ENCODE results near the gene PAQR3.

PAQR3 gene, protein sequence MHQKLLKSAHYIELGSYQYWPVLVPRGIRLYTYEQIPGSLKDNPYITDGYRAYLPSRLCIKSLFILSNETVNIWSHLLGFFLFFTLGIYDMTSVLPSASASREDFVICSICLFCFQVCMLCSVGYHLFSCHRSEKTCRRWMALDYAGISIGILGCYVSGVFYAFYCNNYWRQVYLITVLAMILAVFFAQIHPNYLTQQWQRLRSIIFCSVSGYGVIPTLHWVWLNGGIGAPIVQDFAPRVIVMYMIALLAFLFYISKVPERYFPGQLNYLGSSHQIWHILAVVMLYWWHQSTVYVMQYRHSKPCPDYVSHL

DNA sequence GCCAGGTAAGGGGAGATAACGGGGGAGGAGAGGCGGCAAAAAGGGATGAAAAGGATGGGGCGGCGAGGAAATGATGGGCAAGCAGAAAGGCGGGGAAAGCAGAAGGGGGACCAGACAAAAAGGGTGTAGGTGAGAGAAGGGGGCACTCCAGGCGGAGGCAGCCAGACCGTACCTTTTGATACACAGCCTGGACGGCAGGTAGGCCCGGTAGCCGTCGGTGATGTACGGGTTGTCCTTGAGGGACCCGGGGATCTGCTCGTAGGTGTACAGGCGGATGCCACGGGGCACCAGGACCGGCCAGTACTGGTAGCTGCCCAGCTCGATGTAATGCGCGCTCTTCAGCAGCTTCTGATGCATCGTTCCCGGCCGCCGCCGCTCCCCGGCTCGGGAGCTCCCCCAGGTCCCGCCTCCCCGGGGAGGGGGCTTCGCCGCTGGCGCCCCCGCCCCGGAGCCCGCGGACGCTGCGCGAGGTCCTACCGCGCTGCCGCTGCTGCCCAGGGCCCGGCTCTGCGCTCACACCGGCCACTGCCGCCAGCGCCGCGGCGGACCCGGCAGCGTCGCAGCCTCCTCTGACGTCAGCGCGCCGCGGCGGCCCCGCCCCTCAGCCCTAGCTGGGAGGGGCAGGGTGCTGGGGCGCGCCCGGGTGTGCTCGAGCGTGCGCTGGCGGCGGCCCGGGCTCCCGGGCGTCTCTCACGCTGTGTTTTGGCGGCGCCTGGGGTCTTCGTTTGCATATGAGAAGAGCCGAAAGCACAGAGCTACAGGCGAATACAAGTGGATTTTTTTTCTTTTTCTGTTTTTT, at the start of gene PAQR3:
TSS of gene PAQR3 (minus strand) at position 571 of the 799 bp plus-strand sequence. CDS start at position 357, 214 bp downstream.
- peak; percentile 99 for DNase-seq (ENCODE audit: low spot score)

DNA sequence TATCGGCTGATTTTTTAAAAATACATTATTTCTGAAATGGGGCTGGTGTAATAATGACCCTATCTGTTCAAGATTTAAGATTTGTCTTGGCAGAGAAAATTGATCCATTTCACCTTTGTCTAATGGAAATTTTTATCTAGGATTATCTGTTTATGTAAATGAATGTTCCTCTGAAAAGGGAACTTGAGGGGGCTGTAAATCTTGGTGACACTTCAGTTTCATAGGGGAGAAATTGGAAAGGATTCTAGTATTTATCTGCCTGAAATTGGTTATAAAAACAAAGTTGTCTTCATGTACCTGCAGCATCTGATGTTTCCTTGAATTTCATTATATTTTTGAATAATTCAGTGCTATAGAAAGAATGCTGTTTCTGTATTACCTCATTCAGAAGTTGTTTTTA, 48.4 kb upstream of the PAQR3 start:
- DNase-seq (ENCODE audit: low spot score), result no peak

DNA sequence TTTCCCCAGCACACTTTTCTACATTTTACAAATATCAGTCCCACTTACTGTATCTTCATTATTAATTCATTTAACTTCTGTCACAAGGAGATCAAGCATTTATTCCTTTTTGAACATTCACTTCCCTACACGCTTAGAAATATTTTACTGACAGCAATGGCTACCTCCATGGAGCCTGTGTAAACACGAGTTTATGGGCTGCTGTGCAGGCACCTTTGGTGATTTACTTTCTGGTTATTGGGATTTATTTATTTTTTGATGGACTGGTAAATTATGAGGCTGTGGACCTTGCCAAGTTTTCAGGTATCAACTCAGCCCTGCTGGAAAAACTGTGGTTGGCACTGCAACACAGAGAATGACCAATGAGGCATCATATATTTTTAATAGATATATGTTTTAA, 45.4 kb upstream of the PAQR3 start:
- no peak for DNase-seq (ENCODE audit: low spot score)

DNA sequence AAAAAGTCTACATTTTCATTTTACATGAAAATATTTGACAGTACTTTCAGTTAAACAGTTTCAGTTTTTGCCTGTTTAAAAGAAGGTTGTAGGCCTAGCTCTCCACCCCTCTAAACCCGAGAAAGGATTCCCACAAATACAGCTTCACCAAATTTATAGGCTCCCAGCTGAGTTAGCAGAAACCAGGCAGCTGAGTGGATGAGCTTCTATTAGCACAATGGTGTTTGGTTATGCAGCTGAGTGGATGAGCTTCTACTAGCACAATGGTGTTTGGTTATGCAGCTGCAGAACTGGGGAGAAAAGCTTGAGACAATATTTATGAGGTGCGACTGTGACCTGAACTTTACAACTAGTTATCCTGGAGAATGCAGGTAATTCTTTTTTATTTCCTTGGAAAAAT, 36.6 kb upstream of the PAQR3 start:
- DNase-seq (ENCODE audit: low spot score), result no peak

DNA sequence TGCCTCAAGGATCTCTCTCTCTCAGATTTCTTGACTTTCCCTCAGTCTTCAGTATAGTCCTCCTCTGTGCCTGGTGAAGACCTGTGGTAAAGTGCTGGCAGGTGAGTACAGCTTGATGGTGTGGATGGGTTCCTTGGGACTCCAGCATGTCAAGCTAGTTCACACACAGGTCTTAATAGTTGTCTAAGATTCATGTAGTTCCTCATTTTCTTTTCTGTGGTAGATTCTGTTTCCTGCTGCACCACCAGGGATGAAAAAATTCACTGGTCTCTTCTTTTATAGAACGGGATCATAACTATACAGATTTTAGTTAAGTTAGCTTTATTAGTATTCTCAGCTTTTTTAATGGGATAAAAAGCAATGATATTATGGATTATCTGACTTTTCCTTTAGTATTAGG, 32.5 kb upstream of the PAQR3 start:
- DNase-seq (ENCODE audit: low spot score), result no peak

DNA sequence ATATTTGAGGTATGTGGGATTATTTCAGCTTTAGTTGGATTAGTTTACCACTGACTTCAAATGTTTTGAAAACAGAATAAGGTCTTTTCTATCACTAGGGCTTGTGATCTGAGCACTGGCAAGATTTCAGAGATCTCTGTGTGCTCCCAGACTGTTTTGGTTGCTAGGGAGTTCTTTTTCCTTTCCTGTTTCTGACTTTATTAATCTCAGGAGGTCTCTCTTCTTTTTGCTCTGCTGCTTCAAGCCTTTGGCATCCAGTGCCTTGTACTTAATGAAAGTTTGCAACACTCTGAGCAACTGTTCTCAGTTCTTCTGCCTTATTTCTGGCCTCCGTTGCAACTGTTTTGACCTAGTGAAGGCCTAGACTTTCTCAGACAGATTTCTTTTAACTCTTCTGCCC, 32.1 kb upstream of the PAQR3 start:
- DNase-seq (ENCODE audit: low spot score), result no peak

DNA sequence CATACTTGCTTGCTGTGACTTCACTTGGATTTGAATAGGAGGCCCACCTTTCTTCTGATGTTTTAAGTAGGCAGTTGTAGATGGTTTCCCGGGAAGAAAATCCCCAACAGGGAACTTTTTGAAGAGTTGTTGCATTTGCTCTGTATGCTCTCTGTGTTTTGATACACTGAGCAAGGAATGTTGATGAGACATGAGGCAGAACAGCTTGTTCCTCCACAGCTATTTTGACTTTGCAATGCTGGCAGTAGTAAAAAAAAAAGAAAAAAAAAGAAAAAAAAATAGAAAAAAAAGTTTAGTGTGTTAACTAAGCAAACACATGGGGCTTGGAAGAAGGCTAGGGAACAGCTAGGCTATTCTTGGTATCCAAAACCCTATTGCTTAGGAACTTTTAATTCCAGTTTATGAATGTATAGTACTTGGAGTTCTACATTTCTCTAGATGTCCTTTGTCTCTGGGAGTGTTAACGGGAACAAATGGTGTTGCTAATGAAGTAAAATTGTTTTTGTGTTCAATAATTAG, 23.4 kb upstream of the PAQR3 start:
- DNase-seq (ENCODE audit: low spot score), result no peak

DNA sequence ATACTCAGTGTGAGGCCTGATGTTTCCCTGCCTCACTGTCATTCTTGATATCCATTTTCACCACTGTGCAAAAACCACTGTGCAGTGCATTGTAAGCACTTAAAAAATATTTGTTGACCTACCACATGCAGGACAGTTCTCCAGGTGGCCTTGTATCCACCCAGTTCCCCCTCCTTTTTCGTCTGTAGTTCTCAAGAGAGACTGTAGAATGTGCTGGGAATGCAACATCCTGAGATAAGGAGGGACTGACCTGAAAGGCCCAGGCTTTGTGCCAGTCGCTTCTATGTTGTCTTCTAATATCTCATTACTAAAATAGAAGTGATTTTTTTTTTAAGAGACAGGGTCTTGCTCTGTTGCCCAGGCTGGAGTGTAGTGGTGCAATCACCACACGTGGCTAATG, 21.7 kb upstream of the PAQR3 start:
- DNase-seq (ENCODE audit: low spot score), result no peak

DNA sequence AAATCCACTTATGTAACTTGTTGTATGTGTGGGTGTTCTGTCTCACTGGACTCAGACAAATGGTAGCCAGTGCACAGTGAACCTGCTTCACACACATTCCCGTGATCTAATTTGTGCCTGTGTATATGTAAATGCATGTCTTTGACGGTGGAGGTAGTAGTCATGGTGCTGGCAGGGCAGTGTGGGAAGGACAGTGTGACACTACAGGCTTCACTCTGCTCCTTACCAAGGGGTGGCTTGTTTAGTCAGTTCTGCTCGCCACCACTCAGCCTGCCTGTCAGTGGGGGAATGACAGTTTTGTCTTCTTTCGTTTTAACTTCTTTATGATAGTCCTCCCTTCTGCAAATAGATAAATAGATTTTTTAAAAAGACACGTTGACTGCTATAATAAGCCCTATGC, 17.7 kb upstream of the PAQR3 start:
- no peak for DNase-seq (ENCODE audit: low spot score)

DNA sequence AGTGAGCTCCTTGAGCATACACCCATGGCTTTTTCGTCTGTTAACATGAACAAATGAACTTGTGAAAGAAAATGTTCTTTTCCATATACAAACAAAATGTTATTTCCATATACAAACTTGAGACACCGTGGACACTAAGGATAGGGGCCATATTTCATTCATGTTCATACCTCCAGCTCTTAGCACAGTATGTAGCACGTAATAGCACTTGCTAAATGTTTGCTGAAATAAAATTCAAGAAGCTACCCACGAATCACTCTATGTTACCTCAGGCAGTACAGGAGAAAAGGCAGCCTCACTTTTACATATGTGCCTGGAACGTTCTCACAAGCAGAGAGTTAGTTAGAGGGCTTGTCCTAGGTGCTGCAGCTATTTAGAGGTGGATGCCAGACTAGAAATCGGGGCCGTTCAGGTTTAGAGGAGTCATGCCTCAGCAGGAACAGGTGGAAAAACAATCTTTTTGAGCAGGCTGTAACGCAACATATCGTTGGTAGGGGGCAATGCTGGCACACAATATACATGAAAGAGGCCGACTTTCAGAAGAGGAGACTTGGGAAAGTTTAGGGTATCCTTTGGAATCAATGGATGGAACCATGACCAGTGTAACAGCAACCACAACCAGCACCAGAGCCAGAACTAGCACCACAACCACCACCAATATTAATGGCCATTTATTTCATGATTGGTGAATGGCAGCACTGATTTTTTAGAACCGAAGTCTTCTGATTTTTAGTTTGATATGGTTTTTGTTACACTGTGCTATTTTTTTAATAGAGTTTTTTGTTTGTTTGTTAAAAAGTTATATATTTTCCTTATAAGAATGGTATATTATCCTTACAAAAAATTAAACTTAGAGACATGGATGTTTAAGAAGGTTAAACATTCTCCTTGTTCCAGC, 14.8 kb upstream of the PAQR3 start:
- no peak for DNase-seq (ENCODE audit: low spot score)

DNA sequence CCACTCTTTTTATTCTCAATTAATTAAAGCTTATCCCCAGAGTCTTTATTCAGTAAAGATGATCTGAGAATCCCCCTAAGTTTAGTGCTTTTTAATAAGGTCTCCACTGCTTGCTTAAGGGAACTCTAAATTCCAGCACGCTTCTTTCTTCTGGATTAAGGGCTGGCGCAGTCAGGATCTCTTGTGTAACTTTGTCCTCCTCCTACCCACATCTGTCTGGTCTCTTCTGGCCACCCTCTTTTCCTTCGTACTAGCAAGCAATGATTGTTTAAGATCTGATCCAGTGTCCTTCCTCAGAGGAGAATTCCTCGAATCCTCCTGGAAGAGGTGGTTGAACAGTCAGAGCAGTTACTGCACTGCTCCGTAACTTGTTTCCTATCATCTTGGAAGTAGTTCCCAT, 14.0 kb upstream of the PAQR3 start:
- DNase-seq (ENCODE audit: low spot score), result no peak

DNA sequence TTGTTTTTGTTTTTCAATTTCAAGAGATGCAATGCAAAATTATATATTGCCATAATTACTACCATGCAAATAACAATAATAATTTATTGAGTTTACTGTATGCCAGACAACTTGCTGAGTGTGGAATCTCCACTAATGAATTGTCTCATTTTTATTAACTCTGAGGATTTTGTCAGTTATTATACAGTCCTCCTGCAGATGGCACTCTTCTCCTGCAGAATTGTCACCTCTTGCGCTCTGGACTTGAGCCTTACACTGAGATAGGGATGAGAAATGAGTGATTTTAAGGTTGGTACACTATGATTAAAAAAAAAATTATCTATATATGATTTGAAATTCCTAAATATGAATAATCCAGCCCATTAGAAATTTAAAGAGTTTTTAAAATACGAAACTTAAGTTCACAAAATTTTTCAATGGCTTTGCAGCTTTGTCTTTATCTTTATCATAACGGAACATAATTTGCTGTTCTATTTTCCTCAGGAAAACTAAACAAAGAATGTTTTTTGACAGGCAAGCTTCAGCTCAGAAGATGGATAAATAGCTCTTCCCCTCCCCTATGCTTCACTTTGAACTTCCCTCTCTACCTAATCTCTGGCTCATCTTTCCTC, 12.7 kb upstream of the PAQR3 start:
- peak; percentile 70 for DNase-seq (ENCODE audit: low spot score)

DNA sequence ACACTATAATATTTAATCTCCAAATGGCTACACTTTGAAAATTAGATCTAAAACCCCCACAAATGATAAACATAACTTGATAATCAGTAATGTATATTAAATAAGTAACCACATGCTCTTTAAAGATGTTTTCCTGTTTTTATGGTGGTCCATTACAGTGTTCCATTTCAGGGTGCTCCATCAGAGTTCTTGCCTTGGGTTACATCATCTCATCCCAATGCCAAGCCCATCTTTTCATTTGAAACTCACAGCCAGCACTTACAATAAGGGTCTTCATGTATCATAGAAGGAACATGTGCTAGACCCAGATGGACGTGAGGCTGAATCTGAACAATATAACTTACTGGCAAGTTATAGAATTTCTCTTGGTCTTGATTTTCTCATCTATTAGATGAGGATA, 10.5 kb upstream of the PAQR3 start:
- DNase-seq (ENCODE audit: low spot score), result no peak

DNA sequence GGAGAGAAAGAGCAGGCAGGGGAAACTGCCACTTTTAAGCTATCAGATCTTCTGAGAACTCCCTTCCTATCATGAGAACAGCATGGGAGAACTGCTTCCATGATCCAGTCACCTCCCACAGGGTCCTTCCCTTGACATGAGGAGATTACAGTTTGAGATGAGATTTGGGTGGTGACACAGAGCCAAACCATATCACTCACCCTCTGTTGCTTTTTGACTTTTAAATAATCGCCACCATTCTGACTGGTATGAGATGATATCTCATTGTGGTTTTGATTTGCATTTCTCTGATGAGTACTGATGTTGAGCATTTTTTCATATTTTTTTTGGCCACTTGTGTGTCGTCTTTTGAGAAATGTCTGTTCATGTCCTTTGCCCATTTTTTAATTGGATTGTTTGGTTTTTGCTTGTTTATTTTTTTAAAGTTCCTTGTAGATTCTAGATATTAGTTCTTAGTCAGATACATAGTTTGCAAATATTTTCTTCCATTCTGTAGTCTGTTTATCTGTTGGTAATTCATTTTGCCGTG, 6.5 kb upstream of the PAQR3 start:
- DNase-seq (ENCODE audit: low spot score), result no peak

DNA sequence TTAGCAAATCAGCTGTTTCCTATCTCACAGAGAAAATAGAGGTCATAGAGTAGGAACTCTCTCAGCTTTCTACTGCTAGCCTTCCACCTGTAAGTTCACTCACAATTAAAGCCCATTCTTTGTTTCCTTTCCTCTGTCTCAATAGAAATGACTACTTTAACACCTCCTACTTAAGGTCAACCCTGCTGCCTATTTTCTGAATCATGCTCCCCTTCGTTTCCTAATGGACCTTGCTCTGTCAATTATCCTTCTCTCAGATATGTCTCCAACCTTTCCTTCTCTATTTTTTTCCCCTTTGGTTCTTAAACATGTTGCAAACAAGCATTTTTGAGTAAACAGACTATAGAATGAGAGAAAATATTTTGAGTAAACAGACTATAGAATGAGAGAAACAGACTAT, 5.1 kb upstream of the PAQR3 start:
- no peak for DNase-seq (ENCODE audit: low spot score)

DNA sequence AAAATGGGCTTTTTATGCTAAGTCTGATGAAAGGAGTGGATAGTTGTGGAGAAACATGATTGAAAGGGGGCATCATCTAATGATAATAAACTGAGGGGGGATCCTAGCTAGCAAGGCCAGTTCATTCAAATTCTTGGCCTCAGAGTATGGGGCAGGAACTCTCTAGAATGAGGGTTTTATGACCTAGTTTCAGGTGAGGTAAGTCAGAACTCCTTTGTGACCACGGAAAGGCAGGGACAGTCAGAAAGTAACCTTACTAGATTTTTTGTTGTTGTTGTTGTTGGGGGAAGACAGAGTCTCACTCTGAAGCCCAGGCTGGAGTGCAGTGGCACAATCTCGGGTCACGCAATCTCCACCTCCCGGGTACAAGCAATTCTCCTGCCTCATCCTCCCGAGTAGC, 1.5 kb upstream of the PAQR3 start:
- no peak for DNase-seq (ENCODE audit: low spot score)

DNA sequence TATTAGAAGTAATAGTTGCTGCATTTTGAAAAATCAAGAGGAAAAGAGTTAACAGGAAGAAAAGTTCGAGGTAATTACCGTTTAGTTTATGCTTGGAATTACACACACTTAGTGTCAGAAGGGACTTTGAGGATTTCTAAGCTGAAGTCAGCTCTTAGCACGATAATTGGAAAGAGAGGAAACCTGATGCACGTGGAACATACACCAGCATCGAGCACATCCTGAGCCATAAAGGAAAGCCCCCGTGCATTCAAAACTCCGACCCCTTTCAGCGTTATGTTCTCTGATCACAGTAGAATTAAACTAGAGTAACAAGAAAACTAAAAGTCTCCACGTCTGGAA, 400 bp upstream of the PAQR3 start:
- peak; percentile 14 for DNase-seq (ENCODE audit: low spot score)

DNA sequence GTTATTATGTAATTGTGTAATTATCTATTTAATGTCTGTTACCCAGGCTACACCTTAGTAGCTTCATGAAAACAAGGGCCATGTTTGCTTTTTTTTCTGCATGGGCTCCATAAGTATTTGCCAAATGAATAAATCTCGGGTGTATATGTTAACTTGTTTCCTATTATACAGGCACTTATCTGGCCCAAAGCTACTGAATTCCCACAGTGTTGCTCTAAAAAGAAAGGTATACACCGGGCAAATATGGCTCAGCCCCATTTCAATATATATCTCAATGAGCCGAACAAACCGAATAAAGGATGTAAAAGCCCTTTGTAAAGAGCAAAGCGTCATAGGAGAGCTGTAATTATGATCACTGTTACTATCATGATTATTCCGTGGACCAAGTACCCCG, 767 bp downstream of the PAQR3 start:
- no peak for DNase-seq (ENCODE audit: low spot score)

DNA sequence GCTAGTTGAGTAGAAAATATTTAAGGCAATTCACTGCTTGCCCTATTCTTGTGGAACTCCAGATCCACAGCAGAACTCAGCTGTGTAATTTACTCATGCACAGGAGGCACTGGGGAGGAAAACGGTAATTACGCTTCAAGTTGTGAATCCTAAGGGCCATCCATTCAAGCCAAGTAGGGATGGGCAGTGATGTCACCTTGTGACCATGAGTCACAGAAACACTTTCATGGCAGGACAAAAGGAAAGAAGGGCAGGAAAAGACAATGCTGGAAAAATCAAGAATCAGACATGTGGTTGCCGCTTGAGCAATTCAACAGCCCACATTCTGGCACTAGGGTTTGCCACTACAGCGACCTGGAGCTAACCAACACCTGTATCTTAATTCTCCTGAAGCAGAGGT, 1.4 kb downstream of the PAQR3 start:
- DNase-seq (ENCODE audit: low spot score), result no peak

DNA sequence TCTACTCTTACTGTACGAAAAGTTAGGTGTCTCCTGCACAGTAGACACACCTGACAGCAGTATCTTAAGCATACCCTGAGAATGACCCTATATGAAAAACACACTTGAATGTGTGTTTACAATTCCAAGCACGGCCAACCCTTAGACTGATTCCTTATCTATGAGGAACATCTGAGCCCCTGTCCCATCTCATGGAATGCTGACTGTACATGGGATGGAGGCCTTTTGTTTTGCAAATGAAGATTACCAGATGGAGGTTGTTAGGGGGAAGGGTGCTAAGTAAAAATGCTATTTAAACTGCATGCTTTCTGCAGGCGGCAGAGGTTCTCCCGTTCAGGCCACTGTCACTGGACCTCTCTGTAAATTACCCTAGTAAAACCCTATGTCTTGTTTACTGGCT, 2.2 kb downstream of the PAQR3 start:
- DNase-seq (ENCODE audit: low spot score), result no peak

DNA sequence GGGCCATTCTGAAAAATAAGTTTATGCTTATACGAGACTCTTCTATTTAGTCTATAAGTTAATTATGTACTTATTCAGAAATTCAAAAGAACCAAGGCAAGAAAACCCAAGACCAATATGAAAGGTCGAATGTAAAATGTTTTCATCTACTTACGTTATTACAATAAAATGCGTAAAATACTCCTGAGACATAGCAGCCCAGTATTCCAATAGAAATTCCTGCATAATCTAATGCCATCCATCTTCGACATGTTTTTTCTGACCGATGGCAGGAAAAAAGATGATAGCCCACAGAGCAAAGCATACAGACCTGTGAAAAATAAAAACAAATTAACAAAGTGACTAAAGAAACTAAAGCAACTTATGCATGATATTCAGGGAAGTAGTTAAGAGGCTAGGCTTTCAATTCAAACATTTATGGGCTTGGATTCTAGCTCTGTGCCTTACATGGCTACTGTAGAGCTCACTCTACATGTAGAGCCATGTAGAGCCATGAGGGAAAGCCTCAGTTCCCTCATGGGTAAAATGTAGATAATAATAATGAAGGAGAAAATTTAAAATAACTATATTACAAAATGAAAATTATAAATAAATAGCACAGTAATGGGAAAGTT, 9.1 kb downstream of the PAQR3 start:
- no peak for DNase-seq (ENCODE audit: low spot score)
